IMR-90 (cell line): ENCODE data around the gene NINJ2. TPM values are rescaled to one million over a fixed set of nuclear protein-coding genes. Genes with fewer than 3 reads are reported as not detected.

Experiments
- ATAC-seq: fragments of 200-7000 bp; cut with Tn5 transposase; 2 replicates; pipeline ENCODE4 v1.9.1; 2020; ENCODE audit warnings: low read depth, mild to moderate bottlenecking, moderate library complexity
- BruUV-seq: library from RNA; stranded (reverse); fragments of 400-500 nt; replicated peaks from 2 replicates; lab custom pipeline; 2021; lab: Mats Ljungman, UMichigan
- CTCF ChIA-PET: fragments of 300-600 bp; formaldehyde crosslinking; extraction: SDS; loops from one replicate; lab custom pipeline; 2021; ENCODE audit warnings: antibody characterized with exemption; lab: Yijun Ruan, JAX
- POLR2A ChIA-PET: fragments of 300-600 bp; sonication (Branson Sonifier 250); formaldehyde crosslinking; loops from one replicate; lab custom pipeline; 2022; ENCODE audit warnings: antibody characterized with exemption; ENCODE audit not compliant: unreplicated experiment; lab: Charles Lee
- DNase-seq: peaks from one replicate; pipeline ENCODE4 v3.0.0; 2013
- H2AFZ ChIP-seq: replicated peaks from 2 replicates; pipeline ENCODE3; 2013; ENCODE audit warnings: low read length, mild to moderate bottlenecking; ENCODE audit not compliant: poor library complexity
- H2AK5ac ChIP-seq: 2 replicates; pipeline ENCODE4 v1.6.1; 2013; ENCODE audit warnings: low read depth, low read length, inconsistent platforms
- H2AK9ac ChIP-seq: replicated peaks from 2 replicates; pipeline ENCODE3; 2013; ENCODE audit warnings: mild to moderate bottlenecking, low read depth, low read length, moderate library complexity; ENCODE audit not compliant: poor library complexity
- H2BK120ac ChIP-seq: 2 replicates; pipeline ENCODE4 v1.6.1; 2013; ENCODE audit warnings: low read depth, low read length, inconsistent platforms
- H2BK15ac ChIP-seq: 3 replicates; pipeline ENCODE4 v1.6.1; 2013; ENCODE audit warnings: low read depth, low read length, inconsistent platforms
- H2BK20ac ChIP-seq: 2 replicates; pipeline ENCODE4 v1.6.1; 2013; ENCODE audit warnings: low read depth, mild to moderate bottlenecking, inconsistent platforms, low read length, moderate library complexity
- H2BK5ac ChIP-seq: 2 replicates; pipeline ENCODE4 v1.6.1; 2013; ENCODE audit warnings: mild to moderate bottlenecking, low read depth, low read length, inconsistent platforms; ENCODE audit not compliant: poor library complexity, severe bottlenecking
- H3K14ac ChIP-seq: replicated peaks from 2 replicates; pipeline ENCODE4 v1.6.1; 2013; ENCODE audit warnings: low read depth, low read length, inconsistent platforms
- H3K18ac ChIP-seq: 2 replicates; pipeline ENCODE4 v1.6.1; 2013; ENCODE audit warnings: low read depth, low read length, control low read depth
- H3K23ac ChIP-seq: 2 replicates; pipeline ENCODE4 v1.6.1; 2013; ENCODE audit warnings: low read depth, low read length, inconsistent platforms
- H3K27ac ChIP-seq: 2 replicates; pipeline ENCODE4 v1.5.1; 2013; ENCODE audit warnings: mild to moderate bottlenecking, control low read depth, low read length; ENCODE audit not compliant: insufficient read depth
- H3K27me3 ChIP-seq: 2 replicates; pipeline ENCODE4 v1.6.1; 2013; ENCODE audit warnings: low read length; ENCODE audit not compliant: control insufficient read depth, insufficient read depth
- H3K36me3 ChIP-seq: 2 replicates; pipeline ENCODE4 v1.6.1; 2013; ENCODE audit warnings: low read length, mixed read lengths; ENCODE audit not compliant: control insufficient read depth, insufficient read depth
- H3K4ac ChIP-seq: 2 replicates; pipeline ENCODE4 v1.6.1; 2013; ENCODE audit warnings: low read depth, low read length, inconsistent platforms
- H3K4me1 ChIP-seq: 2 replicates; pipeline ENCODE4 v1.6.1; 2013; ENCODE audit warnings: low read length, mixed read lengths; ENCODE audit not compliant: control insufficient read depth, insufficient read depth
- H3K4me2 ChIP-seq: 2 replicates; pipeline ENCODE4 v1.6.1; 2013; ENCODE audit warnings: low read depth, mild to moderate bottlenecking, control low read depth, low read length, moderate library complexity
- H3K4me3 ChIP-seq: 2 replicates; pipeline ENCODE4 v1.5.1; 2013; ENCODE audit warnings: low read depth, mild to moderate bottlenecking, control low read depth, low read length, moderate library complexity; ENCODE audit not compliant: insufficient read depth
- H3K56ac ChIP-seq: 2 replicates; pipeline ENCODE4 v1.6.1; 2013; ENCODE audit warnings: low read length, inconsistent platforms; ENCODE audit not compliant: insufficient read depth; ENCODE audit errors: extremely low read depth
- H3K79me1 ChIP-seq, 2 experiments: 2 replicates each; pipeline ENCODE4 v1.6.1; 2013; ENCODE audit warnings: low read length in 2 of 2, inconsistent platforms in 1 of 2, low read depth in 1 of 2
- H3K9ac ChIP-seq: 2 replicates; pipeline ENCODE4 v1.6.1; 2013; ENCODE audit warnings: low read depth, low read length, control low read depth
- H3K9me1 ChIP-seq: 2 replicates; pipeline ENCODE4 v1.6.1; 2013; ENCODE audit warnings: low read length, inconsistent platforms; ENCODE audit not compliant: insufficient read depth
- H3K9me3 ChIP-seq: 2 replicates; pipeline ENCODE4 v1.6.1; 2013; ENCODE audit warnings: low read length; ENCODE audit not compliant: control insufficient read depth, insufficient read depth
- H4K20me1 ChIP-seq: 2 replicates; pipeline ENCODE4 v1.6.1; 2013; ENCODE audit warnings: low read length, inconsistent platforms; ENCODE audit not compliant: insufficient read depth
- H4K5ac ChIP-seq: 2 replicates; pipeline ENCODE4 v1.6.1; 2013; ENCODE audit warnings: mild to moderate bottlenecking, low read depth, low read length, control low read depth
- H4K8ac ChIP-seq, 2 experiments: 2 replicates each; pipeline ENCODE4 v1.6.1; 2013; ENCODE audit warnings: low read depth in 2 of 2, low read length in 2 of 2, control low read depth in 1 of 2, inconsistent platforms in 1 of 2
- H4K91ac ChIP-seq: 2 replicates; pipeline ENCODE4 v1.6.1; 2013; ENCODE audit warnings: low read depth, low read length, inconsistent platforms; ENCODE audit not compliant: insufficient read depth
- BHLHE40 ChIP-seq: fragments of 150-350 bp; IDR thresholded peaks from 2 replicates; pipeline ENCODE4 v1.6.1; 2016; ENCODE audit warnings: mild to moderate bottlenecking, low read depth, low read length
- CEBPB ChIP-seq: IDR thresholded peaks from 2 replicates; pipeline ENCODE4 v1.6.1; 2012; ENCODE audit warnings: low read depth, low read length, improper control_type of control experiment
- CHD1 ChIP-seq: IDR thresholded peaks from 2 replicates; pipeline ENCODE4 v1.6.1; 2012; ENCODE audit warnings: low read depth, low read length, improper control_type of control experiment
- CTCF ChIP-seq: conservative IDR thresholded peaks from 2 replicates; pipeline ENCODE4 v1.5.1; 2012; ENCODE audit warnings: mild to moderate bottlenecking, low read depth, low read length, improper control_type of control experiment
- ELK1 ChIP-seq: fragments of 150-350 bp; IDR thresholded peaks from 2 replicates; pipeline ENCODE4 v1.6.1; 2016; ENCODE audit warnings: low read depth, mild to moderate bottlenecking, low read length, moderate library complexity, borderline replicate concordance
- FOS ChIP-seq: fragments of 150-350 bp; IDR thresholded peaks from 2 replicates; pipeline ENCODE4 v1.6.1; 2016; ENCODE audit warnings: low read depth, low read length
- MAFK ChIP-seq: IDR thresholded peaks from 2 replicates; pipeline ENCODE4 v1.6.1; 2012; ENCODE audit warnings: low read depth, low read length, improper control_type of control experiment
- MAZ ChIP-seq: IDR thresholded peaks from 2 replicates; pipeline ENCODE4 v1.6.1; 2012; ENCODE audit warnings: low read depth, mild to moderate bottlenecking, low read length, improper control_type of control experiment, moderate library complexity, borderline replicate concordance
- NFE2L2 ChIP-seq: fragments of 150-350 bp; IDR thresholded peaks from 2 replicates; pipeline ENCODE4 v1.6.1; 2016; ENCODE audit warnings: low read depth, mild to moderate bottlenecking, low read length
- POLR2A ChIP-seq: IDR thresholded peaks from 2 replicates; pipeline ENCODE4 v1.6.1; 2012; ENCODE audit warnings: mild to moderate bottlenecking, low read depth, low read length
- RCOR1 ChIP-seq: IDR thresholded peaks from 2 replicates; pipeline ENCODE4 v1.6.1; 2012; ENCODE audit warnings: mild to moderate bottlenecking, low read length, improper control_type of control experiment; ENCODE audit not compliant: insufficient replicate concordance
- RFX5 ChIP-seq: IDR thresholded peaks from 2 replicates; pipeline ENCODE4 v1.8.0; 2012; ENCODE audit warnings: low read depth, mild to moderate bottlenecking, low read length, moderate library complexity
- SMC3 ChIP-seq: fragments of 150-350 bp; IDR thresholded peaks from 2 replicates; pipeline ENCODE4 v1.6.1; 2016; ENCODE audit warnings: low read depth, mild to moderate bottlenecking, antibody characterized with exemption, low read length, moderate library complexity
- USF2 ChIP-seq: fragments of 150-350 bp; IDR thresholded peaks from 2 replicates; pipeline ENCODE4 v1.6.1; 2017; ENCODE audit warnings: mild to moderate bottlenecking, antibody characterized with exemption, low read length, low read depth
- WGBS, 2 experiments: methylation state at CpG; one replicate each; pipeline versions ENCODE4 v1.1.5 to v1.1.7; 2013; ENCODE audit warnings: missing lambda C conversion rate in 2 of 2; ENCODE audit not compliant: insufficient read length in 1 of 2; ENCODE audit errors: extremely low coverage in 2 of 2; 5-methylcytosine and 5-hydroxymethylcytosine counted together
- dilution Hi-C: fragments of 300-500 bp; cut with HindIII; formaldehyde crosslinking; loops from one replicate; pipeline ENCODE4 v1.14.3; 2018; ENCODE audit warnings: low sequenced_read_pairs; ENCODE audit not compliant: unreplicated experiment
- in situ Hi-C: fragments of 300-500 bp; cut with MboI; formaldehyde crosslinking; loops from 3 replicates; pipeline ENCODE4 v1.14.3; 2019; ENCODE audit warnings: low sequenced_read_pairs, inconsistent platforms, mixed read lengths
- intact Hi-C: fragments of 100-400 bp; cut with micrococcal nuclease; formaldehyde crosslinking; loops from 2 replicates; pipeline ENCODE4 v1.10.0; 2022
- polyA plus RNA-seq, 3 experiments: library from polyadenylated mRNA; depleted of rRNA; stranded (reverse); fragments of >200 nt; gene quantifications; 2 replicates each; pipeline ENCODE4 v1.2.3, GENCODE V29; 2012; ENCODE audit warnings: low replicate concordance in 1 of 3
- total RNA-seq: library from RNA; depleted of rRNA; stranded (reverse); fragments of >200 nt; gene quantifications from 2 replicates; pipeline ENCODE4 v1.2.3, GENCODE V29; 2012

The NINJ2 gene
- total and polyA plus RNA-seq, 2 of the 4 experiments (the other 2 are of a cell fraction): not detected

- no peak for TF ChIP-seq CEBPB
Measured at GRCh38 chr12:644818-645552, 18.3 kb downstream of the NINJ2 start (continued).

GRCh38 chr12:644303-644639 is 19.0 kb downstream of the NINJ2 start:
- ATAC-seq (no peak), DNase-seq (no peak)
- no peak overlapping the region for H3K56ac ChIP-seq
- H4K91ac ChIP-seq: no peak overlapping the region
- H2AFZ ChIP-seq: no peak overlapping the region
- no peak overlapping the region for H2BK5ac ChIP-seq
- no peak overlapping the region for H3K27ac ChIP-seq
- intact Hi-C loops: no loop called here
- no peaks in the 10 kb centered on the region for H3K36me3 ChIP-seq
- BruUV-seq: no TSS peak
- H3K4me1 ChIP-seq: peaks cover 11% of the 10 kb centered on the region
- H3K9me1 ChIP-seq: peaks cover 15% of the 10 kb centered on the region
- no peak overlapping the region; the same call in 2 of the 3 replicates for H2BK15ac ChIP-seq
- H3K4me3 ChIP-seq: no peak overlapping the region
- no peak overlapping the region for H2AK5ac ChIP-seq
- WGBS, 2 experiments: no CpG with 5 or more reads among the region's 6 CpGs
- H2BK120ac ChIP-seq: peak overlapping the region; percentile 16; the same call in 1 of the 2 replicates
- no peak overlapping the region for H3K14ac ChIP-seq
- ChIA-PET POLR2A (no interaction called here), CTCF (no interaction called here)
- no peak overlapping the region for H3K4me2 ChIP-seq
- no peak overlapping the region for H3K23ac ChIP-seq
- H3K27me3 ChIP-seq: no peaks in the 10 kb centered on the region
- H3K4ac ChIP-seq: no peak overlapping the region
- no peak overlapping the region for H3K18ac ChIP-seq
- no peak overlapping the region for H3K9ac ChIP-seq
- peaks cover 0 to 7% of the 10 kb centered on the region in 2 experiments; a peak in 1 of 4 replicates for H3K79me1 ChIP-seq
- no peak overlapping the region for H2BK20ac ChIP-seq
- no peak overlapping the region for H4K5ac ChIP-seq
- in situ Hi-C loops: no loop called here
- H4K20me1 ChIP-seq: no peaks in the 10 kb centered on the region
- no peak overlapping the region for H4K8ac ChIP-seq
- dilution Hi-C loops: no loop called here
- no peaks in the 10 kb centered on the region for H3K9me3 ChIP-seq
- no peak overlapping the region for H2AK9ac ChIP-seq
- TF ChIP-seq USF2 (no peak), POLR2A (no peak), MAZ (no peak), NFE2L2 (no peak), ELK1 (no peak), FOS (no peak), CHD1 (no peak), RFX5 (no peak), MAFK (no peak), BHLHE40 (no peak), CTCF (no peak), SMC3 (no peak), RCOR1 (no peak), CEBPB (no peak)
